ENCODE measurements around the gene COL28A1.

COL28A1 gene

DNA sequence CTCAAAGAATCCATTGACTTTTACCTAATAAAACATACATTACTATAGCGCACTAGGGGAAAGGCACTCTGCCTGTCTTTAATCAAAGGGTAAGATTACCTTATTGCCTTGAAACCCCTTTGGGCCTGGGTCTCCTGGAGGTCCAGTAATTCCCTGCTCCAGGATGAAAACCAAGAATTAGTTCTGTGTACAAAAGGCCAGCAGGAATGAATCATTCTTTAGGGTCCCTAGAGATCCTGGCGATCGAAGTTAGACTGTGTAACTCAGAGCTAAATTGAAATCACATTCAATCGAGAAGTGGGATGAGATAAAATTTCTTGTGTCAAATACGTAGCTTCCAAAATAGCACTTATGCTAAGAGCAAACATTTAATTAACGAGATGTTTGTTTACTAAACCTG, 29.8 kb downstream of the COL28A1 start:
- Histone ChIP-seq H3K4me1 (ENCODE audit: insufficient read depth, low read length, poor library complexity, severe bottlenecking) (no peaks in the 10 kb centered on the region), H3K27me3 (ENCODE audit: insufficient read depth, low read length, poor library complexity, severe bottlenecking) (no peaks in the 10 kb centered on the region), H4K20me1 (ENCODE audit: insufficient read depth, low read length, poor library complexity, severe bottlenecking) (no peaks in the 10 kb centered on the region), H3K4me2 (ENCODE audit: low read depth, low read length, poor library complexity, severe bottlenecking) (no peak overlapping the region), H3K9me3 (ENCODE audit: insufficient read depth, low read depth, low read length) (no peaks in the 10 kb centered on the region), H3K9me2 (replicated peaks; ENCODE audit: low read depth, low read length) (no peaks in the 10 kb centered on the region), H3K4me3 (ENCODE audit: low read length, poor library complexity, severe bottlenecking) (no peak overlapping the region), H2AFZ (ENCODE audit: low read length) (no peak overlapping the region), H3F3A (ENCODE audit: low read depth) (no peaks in the 10 kb centered on the region), H3K79me2 (ENCODE audit: insufficient read depth, low read length) (no peaks in the 10 kb centered on the region), H3K36me3 (ENCODE audit: insufficient read depth, low read length) (no peaks in the 10 kb centered on the region), H3K9ac (ENCODE audit: low read depth, low read length, poor library complexity, severe bottlenecking) (no peak overlapping the region)
- TF ChIP-seq, protein P1, sequence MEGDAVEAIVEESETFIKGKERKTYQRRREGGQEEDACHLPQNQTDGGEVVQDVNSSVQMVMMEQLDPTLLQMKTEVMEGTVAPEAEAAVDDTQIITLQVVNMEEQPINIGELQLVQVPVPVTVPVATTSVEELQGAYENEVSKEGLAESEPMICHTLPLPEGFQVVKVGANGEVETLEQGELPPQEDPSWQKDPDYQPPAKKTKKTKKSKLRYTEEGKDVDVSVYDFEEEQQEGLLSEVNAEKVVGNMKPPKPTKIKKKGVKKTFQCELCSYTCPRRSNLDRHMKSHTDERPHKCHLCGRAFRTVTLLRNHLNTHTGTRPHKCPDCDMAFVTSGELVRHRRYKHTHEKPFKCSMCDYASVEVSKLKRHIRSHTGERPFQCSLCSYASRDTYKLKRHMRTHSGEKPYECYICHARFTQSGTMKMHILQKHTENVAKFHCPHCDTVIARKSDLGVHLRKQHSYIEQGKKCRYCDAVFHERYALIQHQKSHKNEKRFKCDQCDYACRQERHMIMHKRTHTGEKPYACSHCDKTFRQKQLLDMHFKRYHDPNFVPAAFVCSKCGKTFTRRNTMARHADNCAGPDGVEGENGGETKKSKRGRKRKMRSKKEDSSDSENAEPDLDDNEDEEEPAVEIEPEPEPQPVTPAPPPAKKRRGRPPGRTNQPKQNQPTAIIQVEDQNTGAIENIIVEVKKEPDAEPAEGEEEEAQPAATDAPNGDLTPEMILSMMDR (conservative IDR thresholded peaks at IDR 0.05; ENCODE audit: low read length) = no peak

DNA sequence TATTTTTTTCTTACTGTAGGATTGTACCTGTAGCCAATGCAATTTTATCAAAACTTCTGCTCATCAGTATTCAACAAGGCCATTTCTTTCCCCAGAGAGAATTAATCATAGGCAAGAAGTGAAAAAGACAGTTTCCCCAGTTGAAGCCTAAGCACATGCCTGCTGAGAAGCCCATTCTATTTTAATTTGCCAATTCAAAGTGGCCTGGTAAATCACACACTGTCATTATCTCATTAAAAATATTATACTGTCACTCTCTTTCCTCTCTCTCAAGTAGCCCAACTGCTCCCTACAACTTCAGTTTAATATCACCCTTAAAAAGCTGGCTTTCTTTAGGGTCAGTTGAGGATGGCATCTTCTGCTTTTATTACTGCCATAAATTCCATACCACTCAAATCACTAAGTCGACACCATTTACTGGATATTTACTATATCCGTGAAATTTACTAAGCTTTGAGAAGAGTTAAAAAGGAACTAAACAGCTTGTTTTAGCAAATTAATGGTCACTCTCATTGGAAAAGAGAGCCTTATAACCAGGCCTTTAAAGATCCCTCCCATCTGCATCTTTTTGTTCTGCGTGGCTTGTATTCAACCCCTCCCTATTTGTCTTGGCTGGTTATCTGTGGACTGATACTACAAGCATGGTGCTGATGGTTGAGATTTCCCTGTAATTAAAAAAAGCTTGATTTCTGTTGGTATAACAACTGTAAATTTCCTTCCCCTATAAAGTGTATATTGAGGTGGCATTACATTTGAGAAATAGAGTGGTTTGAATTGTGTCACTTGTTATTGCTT, 30.6 kb downstream of the COL28A1 start:
- no peaks in the 10 kb centered on the region for H4K20me1 ChIP-seq (ENCODE audit: insufficient read depth, low read length, poor library complexity, severe bottlenecking)
- no peaks in the 10 kb centered on the region for H3K27me3 ChIP-seq (ENCODE audit: insufficient read depth, low read length, poor library complexity, severe bottlenecking)
- no peaks in the 10 kb centered on the region for H3K4me1 ChIP-seq (ENCODE audit: insufficient read depth, low read length, poor library complexity, severe bottlenecking)
- H3K4me2 ChIP-seq (ENCODE audit: low read depth, low read length, poor library complexity, severe bottlenecking) = no peak overlapping the region
- no peaks in the 10 kb centered on the region for H3K9me2 ChIP-seq (replicated peaks; ENCODE audit: low read depth, low read length)
- H3K9me3 ChIP-seq (ENCODE audit: insufficient read depth, low read depth, low read length) = no peaks in the 10 kb centered on the region
- no peaks in the 10 kb centered on the region for H3K79me2 ChIP-seq (ENCODE audit: insufficient read depth, low read length)
- H3F3A ChIP-seq (ENCODE audit: low read depth) = no peaks in the 10 kb centered on the region
- no peaks in the 10 kb centered on the region for H3K36me3 ChIP-seq (ENCODE audit: insufficient read depth, low read length)
- H2AFZ ChIP-seq (ENCODE audit: low read length) = no peak overlapping the region
- no peak overlapping the region for H3K4me3 ChIP-seq (ENCODE audit: low read length, poor library complexity, severe bottlenecking)
- no peak overlapping the region for H3K9ac ChIP-seq (ENCODE audit: low read depth, low read length, poor library complexity, severe bottlenecking)
- no peak for TF ChIP-seq EZH2phosphoT487 (IDR thresholded peaks at IDR 0.05; ENCODE audit: borderline replicate concordance)
- TF ChIP-seq, protein P1 (conservative IDR thresholded peaks at IDR 0.05; ENCODE audit: low read length) = no peak

DNA sequence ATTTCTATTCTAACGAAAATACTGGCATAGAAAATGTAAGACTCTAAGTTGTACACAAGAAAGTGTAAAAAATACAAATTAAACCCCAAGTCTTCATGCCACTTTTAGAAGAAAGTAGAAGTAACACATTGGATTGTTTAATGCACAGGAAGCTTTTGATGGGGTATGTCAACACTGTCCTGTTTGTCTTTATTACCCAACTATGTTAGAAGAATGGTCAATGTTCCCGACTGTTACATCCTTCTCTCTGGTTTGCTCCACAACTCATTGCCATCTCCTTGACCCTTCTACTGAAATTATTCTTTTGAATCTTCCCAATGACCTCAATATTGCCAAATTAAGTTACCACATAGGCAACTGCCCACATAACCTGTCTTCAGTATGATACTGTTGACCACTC, 35.8 kb downstream of the COL28A1 start:
- Histone ChIP-seq H3K79me2 (ENCODE audit: insufficient read depth, low read length) (no peaks in the 10 kb centered on the region), H3K36me3 (ENCODE audit: insufficient read depth, low read length) (no peaks in the 10 kb centered on the region), H3K9me2 (replicated peaks; ENCODE audit: low read depth, low read length) (no peaks in the 10 kb centered on the region), H3K9ac (ENCODE audit: low read depth, low read length, poor library complexity, severe bottlenecking) (no peak overlapping the region), H3K4me3 (ENCODE audit: low read length, poor library complexity, severe bottlenecking) (no peak overlapping the region), H3K4me2 (ENCODE audit: low read depth, low read length, poor library complexity, severe bottlenecking) (no peak overlapping the region), H3K4me1 (ENCODE audit: insufficient read depth, low read length, poor library complexity, severe bottlenecking) (no peaks in the 10 kb centered on the region), H4K20me1 (ENCODE audit: insufficient read depth, low read length, poor library complexity, severe bottlenecking) (no peaks in the 10 kb centered on the region), H3K9me3 (ENCODE audit: insufficient read depth, low read depth, low read length) (no peaks in the 10 kb centered on the region), H3F3A (ENCODE audit: low read depth) (no peaks in the 10 kb centered on the region), H2AFZ (ENCODE audit: low read length) (no peak overlapping the region), H3K27me3 (ENCODE audit: insufficient read depth, low read length, poor library complexity, severe bottlenecking) (no peaks in the 10 kb centered on the region)
- no peak for TF ChIP-seq EZH2phosphoT487 (IDR thresholded peaks at IDR 0.05; ENCODE audit: borderline replicate concordance)

DNA sequence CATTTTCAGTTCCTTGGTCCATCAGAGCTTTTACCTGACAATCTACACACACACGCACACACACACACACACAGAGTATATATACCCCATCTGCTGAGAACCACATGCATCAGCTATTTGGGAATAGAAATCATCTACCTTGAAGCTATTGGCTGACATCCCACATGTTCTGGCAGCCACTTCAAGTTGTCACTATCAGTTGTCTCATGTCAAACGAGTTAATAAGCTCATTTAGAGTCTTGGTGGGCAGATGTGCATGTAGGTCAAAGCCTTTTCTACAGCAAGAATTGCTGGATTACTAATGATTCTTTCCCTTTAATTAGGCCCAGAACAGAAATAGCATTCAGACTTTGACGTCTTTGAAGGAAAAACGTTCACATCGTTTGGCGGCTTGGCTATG, 36.8 kb downstream of the COL28A1 start:
- Histone ChIP-seq H3F3A (ENCODE audit: low read depth) (no peaks in the 10 kb centered on the region), H3K9me2 (replicated peaks; ENCODE audit: low read depth, low read length) (no peaks in the 10 kb centered on the region), H3K36me3 (ENCODE audit: insufficient read depth, low read length) (no peaks in the 10 kb centered on the region), H3K4me3 (ENCODE audit: low read length, poor library complexity, severe bottlenecking) (no peak overlapping the region), H3K4me2 (ENCODE audit: low read depth, low read length, poor library complexity, severe bottlenecking) (no peak overlapping the region), H4K20me1 (ENCODE audit: insufficient read depth, low read length, poor library complexity, severe bottlenecking) (no peaks in the 10 kb centered on the region), H2AFZ (ENCODE audit: low read length) (no peak overlapping the region), H3K9me3 (ENCODE audit: insufficient read depth, low read depth, low read length) (no peaks in the 10 kb centered on the region), H3K4me1 (ENCODE audit: insufficient read depth, low read length, poor library complexity, severe bottlenecking) (no peaks in the 10 kb centered on the region), H3K9ac (ENCODE audit: low read depth, low read length, poor library complexity, severe bottlenecking) (no peak overlapping the region), H3K79me2 (ENCODE audit: insufficient read depth, low read length) (no peaks in the 10 kb centered on the region), H3K27me3 (ENCODE audit: insufficient read depth, low read length, poor library complexity, severe bottlenecking) (no peaks in the 10 kb centered on the region)
- TF ChIP-seq, protein P1 (conservative IDR thresholded peaks at IDR 0.05; ENCODE audit: low read length) = no peak
- TF ChIP-seq EZH2phosphoT487 (IDR thresholded peaks at IDR 0.05; ENCODE audit: borderline replicate concordance) = no peak
